ENCODE data around the gene NF1. TPM values are rescaled to one million over a fixed set of nuclear protein-coding genes. Genes with fewer than 3 reads are reported as not detected.

The NF1 gene
- total RNA-seq, 1 donor from 2014 or later: 53.7 TPM

- Mint-ChIP-seq H3K9me3 (ENCODE audit: unreplicated experiment) (no peaks in the 10 kb centered on the region), H3K27me3 (ENCODE audit: low read depth, unreplicated experiment) (no peaks in the 10 kb centered on the region), H3K36me3 (ENCODE audit: low read depth, unreplicated experiment) (no peaks in the 10 kb centered on the region), H3K27ac (ENCODE audit: unreplicated experiment) (no peak overlapping the region), H3K4me1 (ENCODE audit: low read depth, unreplicated experiment) (peaks cover 7% of the 10 kb centered on the region), H3K4me3 (ENCODE audit: unreplicated experiment) (no peak overlapping the region)
- Histone ChIP-seq H3K27ac (ENCODE audit: low read depth, low read length) (no peak overlapping the region), H3K9ac (ENCODE audit: low read length) (no peak overlapping the region), H3K4me1 (ENCODE audit: insufficient read depth, low read length) (peaks cover 5% of the 10 kb centered on the region), H3K79me2 (ENCODE audit: insufficient read depth, low read length) (no peaks in the 10 kb centered on the region), H4K20me1 (ENCODE audit: insufficient read depth, low read length) (peaks cover 7% of the 10 kb centered on the region), H2AFZ (ENCODE audit: low read depth, low read length) (no peak overlapping the region), H3K4me2 (ENCODE audit: low read length) (no peak overlapping the region), H3K4me3 (ENCODE audit: insufficient read depth, low read depth, low read length) (no peak overlapping the region), H3K9me3 (ENCODE audit: insufficient read depth, low read depth, low read length) (no peaks in the 10 kb centered on the region), H3K27me3 (ENCODE audit: insufficient read depth, low read length) (no peaks in the 10 kb centered on the region), H3K36me3 (ENCODE audit: insufficient read depth, low read length) (peaks cover 15% of the 10 kb centered on the region)
- DNase-seq (ENCODE audit: low read depth) (no peak), FAIRE-seq (no peak)
- TF ChIP-seq, protein P1, sequence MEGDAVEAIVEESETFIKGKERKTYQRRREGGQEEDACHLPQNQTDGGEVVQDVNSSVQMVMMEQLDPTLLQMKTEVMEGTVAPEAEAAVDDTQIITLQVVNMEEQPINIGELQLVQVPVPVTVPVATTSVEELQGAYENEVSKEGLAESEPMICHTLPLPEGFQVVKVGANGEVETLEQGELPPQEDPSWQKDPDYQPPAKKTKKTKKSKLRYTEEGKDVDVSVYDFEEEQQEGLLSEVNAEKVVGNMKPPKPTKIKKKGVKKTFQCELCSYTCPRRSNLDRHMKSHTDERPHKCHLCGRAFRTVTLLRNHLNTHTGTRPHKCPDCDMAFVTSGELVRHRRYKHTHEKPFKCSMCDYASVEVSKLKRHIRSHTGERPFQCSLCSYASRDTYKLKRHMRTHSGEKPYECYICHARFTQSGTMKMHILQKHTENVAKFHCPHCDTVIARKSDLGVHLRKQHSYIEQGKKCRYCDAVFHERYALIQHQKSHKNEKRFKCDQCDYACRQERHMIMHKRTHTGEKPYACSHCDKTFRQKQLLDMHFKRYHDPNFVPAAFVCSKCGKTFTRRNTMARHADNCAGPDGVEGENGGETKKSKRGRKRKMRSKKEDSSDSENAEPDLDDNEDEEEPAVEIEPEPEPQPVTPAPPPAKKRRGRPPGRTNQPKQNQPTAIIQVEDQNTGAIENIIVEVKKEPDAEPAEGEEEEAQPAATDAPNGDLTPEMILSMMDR (IDR thresholded peaks at IDR 0.05; ENCODE audit: insufficient read depth, low read depth, low read length): no peak
- TF ChIP-seq EZH2 (IDR thresholded peaks at IDR 0.05; ENCODE audit: insufficient read depth, low read length): no peak
These were observed 279.3 kb downstream of the NF1 start for GRCh38 chr17:31374094-31374447.

DNA sequence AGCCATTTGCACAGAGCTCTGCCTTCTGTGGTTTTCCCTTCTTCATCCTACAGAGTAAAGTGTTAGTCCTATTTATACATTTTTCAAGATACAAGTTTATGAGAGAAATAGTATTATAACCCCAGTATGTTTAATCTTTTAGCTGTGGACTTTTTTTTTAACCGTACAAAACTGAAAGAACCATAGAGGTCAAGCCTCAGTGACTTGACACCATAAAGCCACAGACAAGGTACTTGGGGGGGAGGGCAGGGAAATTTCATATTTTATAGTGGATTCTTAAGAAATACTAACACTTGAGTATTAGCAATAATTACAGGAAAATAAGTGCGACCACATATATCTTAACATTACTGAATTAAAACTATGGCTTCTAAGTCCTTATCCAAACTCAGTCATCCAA, 279.7 kb downstream of the NF1 start:
- Histone ChIP-seq H3K27me3 (ENCODE audit: insufficient read depth, low read length) (no peaks in the 10 kb centered on the region), H3K79me2 (ENCODE audit: insufficient read depth, low read length) (no peaks in the 10 kb centered on the region), H3K9me3 (ENCODE audit: insufficient read depth, low read depth, low read length) (no peaks in the 10 kb centered on the region), H3K36me3 (ENCODE audit: insufficient read depth, low read length) (peaks cover 15% of the 10 kb centered on the region), H3K27ac (ENCODE audit: low read depth, low read length) (no peak overlapping the region), H3K9ac (ENCODE audit: low read length) (no peak overlapping the region), H3K4me2 (ENCODE audit: low read length) (no peak overlapping the region), H4K20me1 (ENCODE audit: insufficient read depth, low read length) (peaks cover 7% of the 10 kb centered on the region), H3K4me3 (ENCODE audit: insufficient read depth, low read depth, low read length) (no peak overlapping the region), H2AFZ (ENCODE audit: low read depth, low read length) (no peak overlapping the region), H3K4me1 (ENCODE audit: insufficient read depth, low read length) (peaks cover 5% of the 10 kb centered on the region)
- no peak for DNase-seq (ENCODE audit: low read depth)
- Mint-ChIP-seq H3K4me3 (ENCODE audit: unreplicated experiment) (no peak overlapping the region), H3K9me3 (ENCODE audit: unreplicated experiment) (no peaks in the 10 kb centered on the region), H3K27ac (ENCODE audit: unreplicated experiment) (no peak overlapping the region), H3K4me1 (ENCODE audit: low read depth, unreplicated experiment) (peaks cover 3% of the 10 kb centered on the region), H3K36me3 (ENCODE audit: low read depth, unreplicated experiment) (no peaks in the 10 kb centered on the region), H3K27me3 (ENCODE audit: low read depth, unreplicated experiment) (no peaks in the 10 kb centered on the region)
- TF ChIP-seq, protein P1 (IDR thresholded peaks at IDR 0.05; ENCODE audit: insufficient read depth, low read depth, low read length): no peak
- TF ChIP-seq EZH2 (IDR thresholded peaks at IDR 0.05; ENCODE audit: insufficient read depth, low read length): no peak
- no peak for FAIRE-seq

DNA sequence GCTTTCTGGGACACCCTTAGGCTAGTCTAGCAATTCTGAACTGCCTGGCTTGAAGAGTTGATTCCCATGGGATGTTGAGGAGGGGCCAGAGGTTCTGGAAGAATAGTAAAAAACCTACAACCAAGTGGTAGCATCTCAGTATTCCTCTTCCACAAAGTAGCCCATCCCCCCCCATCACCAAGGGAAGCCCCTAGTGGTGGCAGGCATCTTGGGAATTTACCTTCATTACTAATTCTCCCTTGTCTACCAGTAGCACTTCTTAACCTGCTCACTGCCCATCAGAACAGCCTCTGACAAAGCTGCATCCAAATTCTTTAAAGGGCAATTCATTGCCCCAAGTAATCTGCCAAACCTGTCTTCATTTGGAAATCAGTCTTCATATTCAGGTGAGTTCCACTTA, 283.9 kb downstream of the NF1 start:
- no peak overlapping the region for H3K4me2 ChIP-seq (ENCODE audit: low read length)
- no peak overlapping the region for H2AFZ ChIP-seq (ENCODE audit: low read depth, low read length)
- Mint-ChIP-seq H3K4me1 (ENCODE audit: low read depth, unreplicated experiment) (peaks cover 7% of the 10 kb centered on the region), H3K27me3 (ENCODE audit: low read depth, unreplicated experiment) (no peaks in the 10 kb centered on the region), H3K4me3 (ENCODE audit: unreplicated experiment) (no peak overlapping the region), H3K27ac (ENCODE audit: unreplicated experiment) (no peak overlapping the region), H3K9me3 (ENCODE audit: unreplicated experiment) (no peaks in the 10 kb centered on the region), H3K36me3 (ENCODE audit: low read depth, unreplicated experiment) (peaks cover 9% of the 10 kb centered on the region)
- FAIRE-seq (no peak), DNase-seq (ENCODE audit: low read depth) (no peak)
- no peaks in the 10 kb centered on the region for H3K4me1 ChIP-seq (ENCODE audit: insufficient read depth, low read length)
- H4K20me1 ChIP-seq (ENCODE audit: insufficient read depth, low read length): peaks cover 2% of the 10 kb centered on the region
- no peak overlapping the region for H3K4me3 ChIP-seq (ENCODE audit: insufficient read depth, low read depth, low read length)
- no peak overlapping the region for H3K27ac ChIP-seq (ENCODE audit: low read depth, low read length)
- H3K9me3 ChIP-seq (ENCODE audit: insufficient read depth, low read depth, low read length): no peaks in the 10 kb centered on the region
- H3K27me3 ChIP-seq (ENCODE audit: insufficient read depth, low read length): no peaks in the 10 kb centered on the region
- peaks cover 14% of the 10 kb centered on the region for H3K36me3 ChIP-seq (ENCODE audit: insufficient read depth, low read length)
- no peak for TF ChIP-seq EZH2 (IDR thresholded peaks at IDR 0.05; ENCODE audit: insufficient read depth, low read length)
- TF ChIP-seq, protein P1 (IDR thresholded peaks at IDR 0.05; ENCODE audit: insufficient read depth, low read depth, low read length): no peak
- H3K79me2 ChIP-seq (ENCODE audit: insufficient read depth, low read length): no peaks in the 10 kb centered on the region
- H3K9ac ChIP-seq (ENCODE audit: low read length): no peak overlapping the region

Data from astrocyte (in vitro differentiated cells and primary cell).